ENCODE data around the gene LCAT. TPM values are rescaled to one million over a fixed set of nuclear protein-coding genes. Genes with fewer than 3 reads are reported as not detected.

Gene LCAT
- total RNA-seq, 1 experiment from 2014 or later: 17.8 TPM

- no peaks in the 10 kb centered on the region for H3K9me3 ChIP-seq (ENCODE audit: control insufficient read depth, low read depth, low read length)
- H3K27me3 Mint-ChIP-seq (ENCODE audit: low read depth): peaks cover 17% of the 10 kb centered on the region
These were observed 43.0 kb upstream of the LCAT start for GRCh38 chr16:67986949-67987348.

More at GRCh38 chr16:67986949-67987348, 43.0 kb upstream of the LCAT start:
- Histone ChIP-seq H2BK120ac (ENCODE audit: low read depth, low read length, poor library complexity, severe bottlenecking) (no peak overlapping the region), H3K27me3 (ENCODE audit: insufficient read depth, low read length) (no peaks in the 10 kb centered on the region), H3K9ac (ENCODE audit: extremely low read depth, insufficient read length, low read length) (no peak overlapping the region), H3K4ac (ENCODE audit: low read depth, low read length) (no peak overlapping the region), H3K14ac (ENCODE audit: insufficient read depth, low read length) (no peak overlapping the region), H3K4me2 (ENCODE audit: insufficient read depth, insufficient read length, low read length) (no peak overlapping the region), H2AK5ac (ENCODE audit: insufficient read length, low read length) (no peak overlapping the region), H3K79me2 (ENCODE audit: insufficient read depth, low read length) (no peaks in the 10 kb centered on the region), H2BK12ac (ENCODE audit: insufficient read length, low read depth, low read length) (no peak overlapping the region), H3K27ac (ENCODE audit: insufficient read length, low read depth, low read length) (no peak overlapping the region), H2BK20ac (ENCODE audit: low read depth, low read length, poor library complexity, severe bottlenecking) (no peak overlapping the region), H3K18ac (ENCODE audit: insufficient read length, low read depth, low read length) (no peak overlapping the region), H2BK15ac (ENCODE audit: low read depth, low read length) (no peak overlapping the region), H3K79me1 (ENCODE audit: insufficient read depth, low read depth, low read length, poor library complexity, severe bottlenecking) (no peaks in the 10 kb centered on the region), H4K5ac (ENCODE audit: insufficient read length, low read depth, low read length) (no peak overlapping the region), H3K4me1 (ENCODE audit: insufficient read depth, low read length) (peaks cover 2% of the 10 kb centered on the region; the same call in 1 of the 2 replicates), H2BK5ac (ENCODE audit: insufficient read length, low read length) (no peak overlapping the region), H4K20me1 (ENCODE audit: control insufficient read depth, insufficient read depth, insufficient read length) (no peaks in the 10 kb centered on the region), H4K91ac (ENCODE audit: insufficient read length, low read depth, low read length) (no peak overlapping the region), H3K23ac (ENCODE audit: insufficient read length, low read depth, low read length) (no peak overlapping the region), H4K8ac (replicated peaks; ENCODE audit: insufficient read length, low read depth, low read length) (no peak overlapping the region), H3K56ac (ENCODE audit: insufficient read length, low read depth, low read length) (no peak overlapping the region), H2AFZ (ENCODE audit: low read length) (no peak overlapping the region), H3K23me2 (ENCODE audit: insufficient read length, low read depth, low read length, poor library complexity, severe bottlenecking) (no peaks in the 10 kb centered on the region), H3T11ph (ENCODE audit: low read length) (no peak overlapping the region)
- Mint-ChIP-seq H3K9me3 (no peaks in the 10 kb centered on the region), H3K4me1 (peaks cover 6 to 8% of the 10 kb centered on the region in 2 experiments), H3K36me3 (ENCODE audit: insufficient read depth in 1 of 3, low read depth in 3 of 3) (no peaks in the 10 kb centered on the region; a peak in 1 of 7 replicates), H3K4me3 (no peak overlapping the region), H3K27ac (no peak overlapping the region)
- no CpG with 5 or more reads among the region's 5 CpGs for WGBS (ENCODE audit: extremely low coverage, insufficient read length, low lambda C conversion rate)
- DNase-seq: no peak
- TF ChIP-seq CTCF (conservative IDR thresholded peaks at IDR 0.05): no peak

Data from H9 (cell line).